Skeletal muscle tissue (tissue), 5 donors: ENCODE measurements around the gene TJP1. TPM values are rescaled to one million over a fixed set of nuclear protein-coding genes. Genes with fewer than 3 reads are reported as not detected.
"Not testable (repeated sequence)": the region's sequence is repeated elsewhere in the genome, so short reads cannot be mapped to it uniquely, and the experiment has no call there.

ENCODE experiments used
- H3K27ac ChIP-seq: one replicate; pipeline ENCODE4 v1.7.0; 2013; ENCODE audit warnings: mild to moderate bottlenecking, low read depth, low read length, inconsistent platforms
- H3K27me3 ChIP-seq, 3 donors: one replicate each; pipeline ENCODE4 v1.7.0; 2013; ENCODE audit warnings: low read length in 3 of 3; ENCODE audit not compliant: control insufficient read depth in 3 of 3, insufficient read depth in 3 of 3
- H3K36me3 ChIP-seq, 3 donors: one replicate each; pipeline ENCODE4 v1.7.0; 2013; ENCODE audit warnings: low read length in 3 of 3; ENCODE audit not compliant: control insufficient read depth in 3 of 3, insufficient read depth in 3 of 3
- H3K4me1 ChIP-seq, 3 donors: one replicate each; pipeline ENCODE4 v1.7.0; 2013; ENCODE audit warnings: low read length in 3 of 3, mild to moderate bottlenecking in 3 of 3; ENCODE audit not compliant: control insufficient read depth in 3 of 3, insufficient read depth in 3 of 3
- H3K4me3 ChIP-seq, 3 donors: one replicate each; pipeline ENCODE4 v1.7.0; 2013; ENCODE audit warnings: low read length in 3 of 3
- H3K9ac ChIP-seq, 3 donors: one replicate each; pipeline ENCODE4 v1.7.0; 2013; ENCODE audit warnings: low read length in 3 of 3, mild to moderate bottlenecking in 3 of 3, moderate library complexity in 2 of 3, low read depth in 1 of 3
- H3K9me3 ChIP-seq, 3 donors: one replicate each; pipeline ENCODE4 v1.7.0; 2013; ENCODE audit warnings: low read length in 3 of 3; ENCODE audit not compliant: control insufficient read depth in 3 of 3
- small RNA-seq: library from RNA; depleted of rRNA; stranded (forward); fragments of <200 nt; gene quantifications from one replicate; pipeline ENCODE3, GENCODE V24; 2014
- total RNA-seq: library from RNA; depleted of rRNA; stranded (reverse); fragments of >200 nt; gene quantifications from one replicate; pipeline ENCODE4 v1.2.3, GENCODE V29; 2014
- donor health status: Osteomylitis.

TJP1 gene
- total RNA-seq, 1 donor from 2014 or later: 53.2 TPM

- no peaks in the 10 kb centered on the region for H3K4me1 ChIP-seq
- peaks cover 0 to 2% (median 0%) of the 10 kb centered on the region in 3 donors for H3K9me3 ChIP-seq
- H3K27ac ChIP-seq: no peak overlapping the region
- H3K9ac ChIP-seq: no peak overlapping the region
- H3K36me3 ChIP-seq: no peaks in the 10 kb centered on the region
- H3K27me3 ChIP-seq: peaks cover 0 to 9% (median 6%) of the 10 kb centered on the region in 3 donors
- no peak overlapping the region for H3K4me3 ChIP-seq
Observed at GRCh38 chr15:29665444-29666003, 156.7 kb downstream of the TJP1 start.

- no peak overlapping the region for H3K4me3 ChIP-seq
- no peaks in the 10 kb centered on the region for H3K36me3 ChIP-seq
- H3K27me3 ChIP-seq: peaks cover 0 to 9% (median 6%) of the 10 kb centered on the region in 3 donors
- no peaks in the 10 kb centered on the region for H3K9me3 ChIP-seq
- H3K4me1 ChIP-seq: no peaks in the 10 kb centered on the region
- H3K27ac ChIP-seq: no peak overlapping the region
- H3K9ac ChIP-seq: no peak overlapping the region
Observed at GRCh38 chr15:29664406-29664805, 157.9 kb downstream of the TJP1 start.

DNA sequence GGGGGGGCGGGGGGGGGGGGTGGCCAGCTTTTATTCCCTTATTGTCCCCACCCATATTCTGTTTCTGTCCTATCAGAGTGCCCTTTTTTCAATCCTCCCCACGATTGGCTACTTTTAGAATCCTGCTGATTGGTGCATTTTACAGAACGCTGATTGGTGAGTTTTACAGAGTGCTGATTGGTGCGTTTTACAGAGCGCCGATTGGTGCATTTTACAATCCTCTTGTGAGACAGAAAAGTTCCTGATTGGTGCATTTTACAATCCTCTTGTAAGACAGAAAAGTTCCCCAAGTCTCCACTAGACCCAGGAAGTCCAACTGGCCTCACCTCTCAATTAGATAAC, 164.8 kb downstream of the TJP1 start:
- not testable (repeated sequence) for H3K27me3 ChIP-seq, H3K9me3 ChIP-seq, H3K27ac ChIP-seq, H3K4me1 ChIP-seq, H3K36me3 ChIP-seq, H3K9ac ChIP-seq, H3K4me3 ChIP-seq

DNA sequence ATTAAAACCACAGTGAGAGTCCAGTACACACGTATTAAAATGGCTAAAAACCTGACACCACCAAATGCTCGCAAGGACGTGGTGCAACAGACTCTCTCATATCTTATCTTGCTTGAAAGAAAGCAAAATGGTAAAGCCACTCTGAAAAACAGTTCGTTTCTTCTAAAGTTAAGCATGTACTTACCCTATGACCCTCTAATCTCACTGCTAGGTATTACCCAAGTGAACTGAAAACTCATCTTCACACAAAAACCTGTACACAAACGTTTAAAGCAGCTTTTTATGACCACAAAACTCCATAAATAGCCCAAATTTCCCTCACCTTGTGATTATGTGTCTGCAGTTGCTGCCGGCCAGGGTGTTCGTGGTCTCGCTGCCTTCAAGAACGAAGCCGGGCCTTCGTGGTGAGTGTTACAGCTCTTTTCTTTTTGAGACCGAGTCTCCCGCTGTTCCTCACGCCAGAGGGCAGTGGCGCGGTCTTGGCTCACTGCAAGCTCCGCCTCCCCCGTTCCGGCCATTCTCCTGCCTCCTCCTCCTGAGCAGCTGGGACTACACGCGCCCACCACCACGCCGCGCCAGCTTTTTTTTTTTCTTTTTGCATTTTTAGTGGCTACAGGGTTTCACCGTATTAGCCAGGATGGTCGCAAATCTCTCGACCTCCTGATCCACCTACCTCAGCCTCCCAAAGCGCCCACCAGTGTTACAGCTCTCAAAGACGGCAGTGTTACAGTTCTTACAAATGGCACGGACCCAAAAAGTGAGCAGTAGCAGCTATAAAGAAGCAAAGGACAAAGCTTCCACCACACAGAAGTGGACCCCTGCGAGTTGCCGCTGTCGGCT, 165.4 kb downstream of the TJP1 start:
- Histone ChIP-seq H3K27me3 (no peaks in the 10 kb centered on the region), H3K4me3 (no peak overlapping the region), H3K9ac (no peak overlapping the region), H3K4me1 (no peaks in the 10 kb centered on the region), H3K9me3 (no peaks in the 10 kb centered on the region), H3K27ac (no peak overlapping the region), H3K36me3 (no peaks in the 10 kb centered on the region)

DNA sequence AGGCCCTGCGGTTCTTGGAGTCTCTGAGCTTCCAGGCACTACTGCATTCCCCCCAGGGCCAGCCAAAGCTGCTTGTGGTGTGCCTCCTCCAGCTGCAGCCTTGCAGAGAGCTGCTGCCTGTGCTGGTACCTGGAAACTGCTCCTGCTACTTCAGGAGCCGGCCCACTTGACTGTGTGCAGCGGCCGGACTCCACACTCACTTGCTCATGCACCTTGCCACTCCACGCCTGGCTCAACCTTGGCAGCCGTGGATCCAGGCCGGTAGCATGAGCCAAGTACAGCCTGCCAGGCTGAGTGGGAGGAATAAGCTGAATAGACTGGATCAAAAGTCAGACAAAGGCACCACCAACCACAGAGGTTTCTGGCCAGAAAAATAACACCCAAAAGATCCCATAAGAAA, 169.7 kb downstream of the TJP1 start:
- Histone ChIP-seq H3K27me3 (no peaks in the 10 kb centered on the region), H3K36me3 (no peaks in the 10 kb centered on the region), H3K4me3 (no peak overlapping the region), H3K27ac (no peak overlapping the region), H3K4me1 (no peaks in the 10 kb centered on the region), H3K9ac (no peak overlapping the region), H3K9me3 (no peaks in the 10 kb centered on the region)

GRCh38 chr15:29651476-29652233, 170.6 kb downstream of the TJP1 start:
- H3K4me1 ChIP-seq: no peaks in the 10 kb centered on the region

More at GRCh38 chr15:29651476-29652233, 170.6 kb downstream of the TJP1 start:
- no peaks in the 10 kb centered on the region for H3K27me3 ChIP-seq
- no peaks in the 10 kb centered on the region for H3K9me3 ChIP-seq
- H3K9ac ChIP-seq: no peak overlapping the region
- no peak overlapping the region for H3K27ac ChIP-seq
- H3K36me3 ChIP-seq: no peaks in the 10 kb centered on the region
- H3K4me3 ChIP-seq: no peak overlapping the region

Small RNA genes within 50 kb of the gene (small RNA-seq; reads per million reads assigned to genes)
- not detected for gene HMGN2P5
